Measurements from ENCODE around the gene CEACAM5.
"Not testable (repeated sequence)": the region's sequence is repeated elsewhere in the genome, so short reads cannot be mapped to it uniquely, and the experiment has no call there.

Gene CEACAM5

DNA sequence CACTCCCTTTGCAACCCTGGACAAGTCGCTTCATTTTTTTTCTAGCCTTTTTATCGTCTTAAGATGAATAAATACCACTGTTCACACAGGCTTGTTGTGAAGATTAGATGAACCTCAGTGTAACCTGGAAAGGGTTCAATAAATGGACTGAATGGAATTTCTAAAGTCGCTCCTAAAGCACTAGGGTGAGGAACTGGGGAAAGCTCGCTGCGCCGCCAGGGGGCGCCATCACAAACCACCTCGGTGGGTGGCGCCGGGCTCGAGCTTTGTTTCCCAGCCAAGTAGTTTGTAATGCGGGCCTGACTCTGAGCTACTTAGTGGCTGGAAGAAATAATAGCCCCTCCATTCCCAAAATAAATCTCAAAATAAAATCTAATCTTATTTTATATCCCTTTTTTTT, 44.7 kb downstream of the CEACAM5 start:
- Histone ChIP-seq H3K27ac (no peak overlapping the region), H3K4me3 (no peak overlapping the region)
- TF ChIP-seq, protein P1, sequence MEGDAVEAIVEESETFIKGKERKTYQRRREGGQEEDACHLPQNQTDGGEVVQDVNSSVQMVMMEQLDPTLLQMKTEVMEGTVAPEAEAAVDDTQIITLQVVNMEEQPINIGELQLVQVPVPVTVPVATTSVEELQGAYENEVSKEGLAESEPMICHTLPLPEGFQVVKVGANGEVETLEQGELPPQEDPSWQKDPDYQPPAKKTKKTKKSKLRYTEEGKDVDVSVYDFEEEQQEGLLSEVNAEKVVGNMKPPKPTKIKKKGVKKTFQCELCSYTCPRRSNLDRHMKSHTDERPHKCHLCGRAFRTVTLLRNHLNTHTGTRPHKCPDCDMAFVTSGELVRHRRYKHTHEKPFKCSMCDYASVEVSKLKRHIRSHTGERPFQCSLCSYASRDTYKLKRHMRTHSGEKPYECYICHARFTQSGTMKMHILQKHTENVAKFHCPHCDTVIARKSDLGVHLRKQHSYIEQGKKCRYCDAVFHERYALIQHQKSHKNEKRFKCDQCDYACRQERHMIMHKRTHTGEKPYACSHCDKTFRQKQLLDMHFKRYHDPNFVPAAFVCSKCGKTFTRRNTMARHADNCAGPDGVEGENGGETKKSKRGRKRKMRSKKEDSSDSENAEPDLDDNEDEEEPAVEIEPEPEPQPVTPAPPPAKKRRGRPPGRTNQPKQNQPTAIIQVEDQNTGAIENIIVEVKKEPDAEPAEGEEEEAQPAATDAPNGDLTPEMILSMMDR (IDR thresholded peaks at IDR 0.05) = peak; percentile 31
- no peak for DNase-seq (ENCODE audit: low spot score)

DNA sequence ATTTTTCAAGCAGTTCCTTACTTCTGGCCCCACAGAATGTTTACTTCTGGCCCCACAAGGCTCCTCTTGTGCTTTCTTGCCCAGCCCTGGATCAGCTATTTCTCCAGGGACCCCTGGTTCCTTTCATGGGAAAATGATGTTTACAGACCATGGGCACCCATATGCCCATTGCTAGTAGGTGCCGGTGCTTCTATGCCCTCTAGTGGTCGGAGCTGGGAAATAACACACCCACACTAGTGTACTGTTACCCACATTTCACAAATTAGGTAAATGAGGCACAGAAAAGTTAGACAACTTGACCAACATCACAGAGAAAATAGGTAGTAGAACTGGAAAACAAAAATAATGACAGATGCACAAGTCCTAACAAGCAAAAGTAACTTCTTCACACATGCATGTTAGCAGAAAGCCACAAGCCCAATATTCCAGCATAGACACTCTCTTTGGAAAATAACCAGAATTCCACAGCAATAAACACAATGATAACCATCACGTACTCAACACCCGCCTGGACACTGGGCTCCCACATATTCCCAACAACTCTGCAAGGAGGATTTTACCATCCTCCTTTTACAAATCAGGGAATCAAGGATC, 45.6 kb downstream of the CEACAM5 start:
- DNase-seq (ENCODE audit: low spot score) = no peak
- Histone ChIP-seq H3K4me3 (no peak overlapping the region), H3K27ac (no peak overlapping the region)
- TF ChIP-seq, protein P1 (IDR thresholded peaks at IDR 0.05) = peak; percentile 44

DNA sequence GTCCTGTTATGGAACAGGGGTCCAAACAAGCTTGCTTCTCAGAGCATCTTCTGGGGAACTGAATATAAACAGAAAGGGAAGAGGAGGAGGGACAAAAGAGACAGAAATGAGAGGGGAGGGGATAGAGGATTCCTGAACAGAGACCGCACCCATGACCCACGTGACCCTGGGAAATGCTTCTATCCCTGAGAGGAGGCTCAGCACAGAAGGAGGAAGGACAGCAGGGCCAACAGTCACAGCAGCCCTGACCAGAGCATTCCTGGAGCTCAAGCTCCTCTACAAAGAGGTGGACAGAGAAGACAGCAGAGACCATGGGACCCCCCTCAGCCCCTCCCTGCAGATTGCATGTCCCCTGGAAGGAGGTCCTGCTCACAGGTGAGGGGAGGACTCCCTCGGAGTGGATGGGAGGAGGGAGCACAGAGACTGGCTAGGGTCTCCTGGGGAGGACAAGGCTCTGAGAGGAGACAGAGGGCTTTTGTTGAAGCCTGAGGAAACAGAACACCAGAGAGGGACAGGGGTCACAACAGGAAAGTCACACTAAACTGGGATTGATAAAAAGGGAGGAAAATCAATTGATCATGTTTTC, 47.0 kb downstream of the CEACAM5 start, which contains the start of gene CEACAM6:
CEACAM6 (plus strand) TSS at position 203 of the 586 bp plus-strand sequence; CDS start at position 312, 109 bp downstream.
- TF ChIP-seq, protein P1 (IDR thresholded peaks at IDR 0.05) = no peak
- no peak for DNase-seq (ENCODE audit: low spot score)
- H3K4me3 ChIP-seq = no peak within 1 kb of the TSS
- H3K27ac ChIP-seq = no peak within 1 kb of the TSS

GRCh38 chr19:41758846-41759245, 50.4 kb downstream of the CEACAM5 start:
- TF ChIP-seq, protein P1 (IDR thresholded peaks at IDR 0.05) = no peak
- Histone ChIP-seq H3K4me3 (no peak overlapping the region), H3K27ac (no peak overlapping the region)
- no peak for DNase-seq (ENCODE audit: low spot score)

DNA sequence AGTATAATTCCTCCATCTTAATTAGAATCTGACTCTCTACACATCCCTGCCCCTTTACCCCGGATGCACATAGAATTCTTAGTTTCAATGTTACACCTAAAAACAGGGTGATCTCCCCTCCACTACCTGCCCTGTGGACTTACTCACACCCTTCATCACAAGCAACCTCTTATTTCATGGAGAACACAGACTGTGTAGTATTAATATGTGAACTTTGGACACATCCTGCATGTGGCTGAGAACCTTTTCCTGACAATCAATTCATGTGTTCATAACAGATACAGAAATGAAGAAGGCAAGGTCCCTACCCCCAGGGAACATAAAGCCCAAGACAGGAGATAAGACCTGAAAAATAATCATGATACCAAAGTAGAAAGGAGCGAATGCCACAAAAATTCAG, 58.7 kb downstream of the CEACAM5 start:
- TF ChIP-seq, protein P1 (IDR thresholded peaks at IDR 0.05) = no peak
- DNase-seq (ENCODE audit: low spot score) = no peak
- Histone ChIP-seq H3K27ac (no peak overlapping the region), H3K4me3 (no peak overlapping the region)

DNA sequence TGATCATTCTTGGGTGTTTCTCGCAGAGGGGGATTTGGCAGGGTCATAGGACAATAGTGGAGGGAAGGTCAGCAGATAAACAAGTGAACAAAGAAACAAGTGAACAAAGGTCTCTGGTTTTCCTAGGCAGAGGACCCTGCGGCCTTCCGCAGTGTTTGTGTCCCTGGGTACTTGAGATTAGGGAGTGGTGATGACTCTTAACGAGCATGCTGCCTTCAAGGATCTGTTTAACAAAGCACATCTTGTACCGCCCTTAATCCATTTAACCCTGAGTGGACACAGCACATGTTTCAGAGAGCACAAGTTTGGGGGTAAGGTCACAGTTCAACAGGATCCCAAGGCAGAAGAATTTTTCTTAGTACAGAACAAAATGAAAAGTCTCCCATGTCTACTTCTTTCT, 59.7 kb downstream of the CEACAM5 start:
- not testable (repeated sequence) for H3K27ac ChIP-seq; H3K4me3 ChIP-seq; DNase-seq (ENCODE audit: low spot score)

DNA sequence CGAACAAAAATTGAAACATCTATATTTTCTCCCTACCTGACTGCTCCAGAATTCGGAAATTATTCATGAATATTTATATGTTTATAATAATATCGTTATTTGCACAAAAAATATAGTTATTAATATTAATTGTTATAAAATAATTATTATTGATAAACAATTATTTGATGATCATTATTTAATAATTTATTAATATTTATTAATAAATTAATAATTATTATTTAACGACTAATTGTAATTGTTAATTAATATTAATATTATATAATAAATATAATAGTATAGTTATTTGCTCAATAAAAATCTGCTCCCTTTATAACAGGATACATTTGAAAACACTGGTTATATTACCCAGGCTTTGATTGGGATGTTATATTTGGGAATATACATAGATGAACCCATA, 61.2 kb downstream of the CEACAM5 start:
- no peak overlapping the region for H3K27ac ChIP-seq
- TF ChIP-seq, protein P1 (IDR thresholded peaks at IDR 0.05) = no peak
- H3K4me3 ChIP-seq = no peak overlapping the region
- no peak for DNase-seq (ENCODE audit: low spot score)

Data from coronary artery (tissue), 2 donors.